Neural cell (in vitro differentiated cells): ENCODE data around the gene CDT1. TPM values are rescaled to one million over a fixed set of nuclear protein-coding genes. Genes with fewer than 3 reads are reported as not detected.

ENCODE experiments used
- H2AFZ ChIP-seq: fragments of 200-600, 300-800 bp; sonication (generic), shearing (Covaris generic); 2 replicates; pipeline ENCODE4 v1.6.0; 2014; ENCODE audit warnings: low read depth, mild to moderate bottlenecking, antibody characterized with exemption, low read length, moderate library complexity
- H3F3A ChIP-seq: fragments of 200-600 bp; shearing (Covaris generic); 2 replicates; pipeline ENCODE4 v1.6.1; 2016; ENCODE audit warnings: mild to moderate bottlenecking, moderate library complexity, mixed read lengths, antibody characterized with exemption, low read length; ENCODE audit not compliant: insufficient read depth, poor library complexity, severe bottlenecking
- H3K27ac ChIP-seq: fragments of 200-600, 300-800 bp; sonication (generic), shearing (Covaris generic); 2 replicates; pipeline ENCODE4 v1.5.1; 2014; ENCODE audit warnings: mild to moderate bottlenecking, low read length, moderate library complexity
- H3K27me3 ChIP-seq: fragments of 300-800, 200-600 bp; sonication (generic), shearing (Covaris generic); 2 replicates; pipeline ENCODE4 v1.6.0; 2014; ENCODE audit warnings: mild to moderate bottlenecking, low read depth, low read length, moderate library complexity; ENCODE audit not compliant: insufficient read depth
- H3K36me3 ChIP-seq: fragments of 300-800, 200-600 bp; sonication (generic), shearing (Covaris generic); 2 replicates; pipeline ENCODE4 v1.5.1; 2014; ENCODE audit warnings: mild to moderate bottlenecking, antibody characterized with exemption, low read length, moderate library complexity; ENCODE audit not compliant: insufficient read depth
- H3K4me2 ChIP-seq: fragments of 300-800, 200-600 bp; sonication (generic), shearing (Covaris generic); 2 replicates; pipeline ENCODE4 v1.6.0; 2014; ENCODE audit warnings: mild to moderate bottlenecking, low read length
- H3K4me3 ChIP-seq: fragments of 300-800, 200-600 bp; sonication (generic), shearing (Covaris generic); 2 replicates; pipeline ENCODE4 v1.5.1; 2014; ENCODE audit warnings: mild to moderate bottlenecking, low read length, moderate library complexity
- H3K79me2 ChIP-seq: fragments of 200-600 bp; shearing (Covaris generic); replicated peaks from 2 replicates; pipeline ENCODE4 v1.6.0; 2014; ENCODE audit warnings: mild to moderate bottlenecking, low read length, moderate library complexity; ENCODE audit not compliant: insufficient read depth
- H3K9ac ChIP-seq: fragments of 300-800, 200-600 bp; sonication (generic), shearing (Covaris generic); 2 replicates; pipeline ENCODE4 v1.6.1; 2016; ENCODE audit warnings: mild to moderate bottlenecking, low read length, mixed read lengths
- H3K9me2 ChIP-seq: fragments of 200-600 bp; shearing (Covaris generic); 2 replicates; pipeline ENCODE4 v1.6.1; 2016; ENCODE audit warnings: mild to moderate bottlenecking, low read length, mixed read lengths; ENCODE audit not compliant: insufficient read depth
- H3K9me3 ChIP-seq: fragments of 200-600, 300-800 bp; sonication (generic), shearing (Covaris generic); 2 replicates; pipeline ENCODE4 v1.6.1; 2016; ENCODE audit warnings: mild to moderate bottlenecking, mixed run types, low read length, moderate library complexity, mixed read lengths
- H4K20me1 ChIP-seq: fragments of 200-600 bp; shearing (Covaris generic); 2 replicates; pipeline ENCODE4 v1.6.1; 2016; ENCODE audit warnings: mild to moderate bottlenecking, mixed run types; ENCODE audit not compliant: insufficient read depth
- EP300 ChIP-seq: fragments of 450-650 bp; conservative IDR thresholded peaks from 2 replicates; pipeline ENCODE4 v1.6.1; 2014; ENCODE audit warnings: antibody characterized with exemption, mild to moderate bottlenecking, moderate library complexity; ENCODE audit not compliant: poor library complexity, severe bottlenecking
- EZH2 ChIP-seq: fragments of 200-600, 300-800 bp; shearing (Covaris generic), sonication (generic); IDR thresholded peaks from 2 replicates; pipeline ENCODE4 v1.6.1; 2014; ENCODE audit warnings: antibody characterized with exemption, low read length, borderline replicate concordance, mild to moderate bottlenecking; ENCODE audit not compliant: insufficient read depth, poor library complexity, severe bottlenecking
- MXI1 ChIP-seq: fragments of 450-650 bp; conservative IDR thresholded peaks from 2 replicates; pipeline ENCODE4 v1.6.1; 2014; ENCODE audit warnings: antibody characterized with exemption, mild to moderate bottlenecking; ENCODE audit not compliant: poor library complexity, severe bottlenecking
- POLR2AphosphoS5 ChIP-seq: IDR thresholded peaks from 2 replicates; pipeline ENCODE4 v1.6.1; 2012
- RAD21 ChIP-seq: fragments of 450-650 bp; conservative IDR thresholded peaks from 2 replicates; pipeline ENCODE4 v1.6.1; 2014; ENCODE audit warnings: antibody characterized with exemption, mild to moderate bottlenecking, moderate library complexity
- SMC3 ChIP-seq: fragments of 450-650 bp; conservative IDR thresholded peaks from 2 replicates; pipeline ENCODE4 v1.6.1; 2014; ENCODE audit warnings: antibody characterized with exemption, mild to moderate bottlenecking, moderate library complexity; ENCODE audit not compliant: poor library complexity
- TAF1 ChIP-seq: IDR thresholded peaks from 2 replicates; pipeline ENCODE4 v1.6.1; 2012; ENCODE audit warnings: low read depth
- polyA plus RNA-seq: library from polyadenylated mRNA; depleted of rRNA; stranded (reverse); fragments of >200 nt; gene quantifications from 2 replicates; pipeline ENCODE4 v1.2.3, GENCODE V29; 2014
- TF ChIP-seq, protein P1 (sequence below): IDR thresholded peaks from 2 replicates; pipeline ENCODE4 v1.6.1; 2012; ENCODE audit warnings: borderline replicate concordance
- TF ChIP-seq, protein P2 (sequence below): fragments of 450-650 bp; IDR thresholded peaks from 2 replicates; pipeline ENCODE4 v1.5.1; 2014; ENCODE audit warnings: antibody characterized with exemption, mild to moderate bottlenecking, moderate library complexity; ENCODE audit not compliant: poor library complexity, severe bottlenecking

The CDT1 gene
- polyA plus RNA-seq, 1 donor from 2014 or later = 1.0 TPM

DNA sequence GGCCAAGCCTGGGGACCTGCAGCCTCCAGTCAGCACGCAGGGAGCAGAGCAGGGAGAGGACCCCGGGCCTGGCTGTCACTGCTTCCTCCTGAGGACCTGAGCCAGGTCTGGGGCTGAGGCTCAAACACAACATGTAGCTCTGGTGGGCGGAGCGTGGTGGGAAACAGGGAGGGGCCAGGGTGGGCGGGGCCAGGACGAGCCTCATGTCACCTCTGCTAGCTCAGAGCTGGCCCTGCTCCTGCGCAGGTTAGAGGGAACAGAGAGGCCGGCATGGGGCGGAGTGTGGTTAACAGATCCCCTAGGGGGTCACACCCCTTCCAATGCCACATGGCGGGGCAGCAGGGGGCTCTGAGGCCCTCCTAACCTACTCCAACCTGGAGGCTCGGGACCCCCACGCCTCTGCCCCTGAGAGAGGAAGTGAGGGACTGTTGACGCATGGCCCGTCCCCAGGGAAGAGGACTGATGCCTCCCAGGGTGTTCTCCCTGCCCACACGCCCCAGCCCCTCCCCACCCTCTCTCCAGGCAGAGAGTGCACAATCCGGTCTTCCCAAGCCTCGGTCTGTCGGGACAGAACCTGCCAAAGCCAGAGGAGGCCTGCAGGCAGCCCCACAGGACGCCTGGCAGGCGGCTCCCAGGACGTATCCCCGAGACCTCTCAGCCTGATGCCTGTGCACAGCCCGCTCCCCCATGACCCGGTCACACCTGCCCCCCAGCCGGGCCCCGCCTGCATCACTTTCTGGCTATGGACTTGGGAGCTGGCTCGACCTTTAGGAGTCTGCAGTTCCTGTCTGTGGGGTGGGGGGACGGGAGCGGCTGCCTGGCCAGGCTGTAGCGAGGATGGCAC lies 33.8 kb upstream of the CDT1 start:
- H3K9ac ChIP-seq = no peak overlapping the region

DNA sequence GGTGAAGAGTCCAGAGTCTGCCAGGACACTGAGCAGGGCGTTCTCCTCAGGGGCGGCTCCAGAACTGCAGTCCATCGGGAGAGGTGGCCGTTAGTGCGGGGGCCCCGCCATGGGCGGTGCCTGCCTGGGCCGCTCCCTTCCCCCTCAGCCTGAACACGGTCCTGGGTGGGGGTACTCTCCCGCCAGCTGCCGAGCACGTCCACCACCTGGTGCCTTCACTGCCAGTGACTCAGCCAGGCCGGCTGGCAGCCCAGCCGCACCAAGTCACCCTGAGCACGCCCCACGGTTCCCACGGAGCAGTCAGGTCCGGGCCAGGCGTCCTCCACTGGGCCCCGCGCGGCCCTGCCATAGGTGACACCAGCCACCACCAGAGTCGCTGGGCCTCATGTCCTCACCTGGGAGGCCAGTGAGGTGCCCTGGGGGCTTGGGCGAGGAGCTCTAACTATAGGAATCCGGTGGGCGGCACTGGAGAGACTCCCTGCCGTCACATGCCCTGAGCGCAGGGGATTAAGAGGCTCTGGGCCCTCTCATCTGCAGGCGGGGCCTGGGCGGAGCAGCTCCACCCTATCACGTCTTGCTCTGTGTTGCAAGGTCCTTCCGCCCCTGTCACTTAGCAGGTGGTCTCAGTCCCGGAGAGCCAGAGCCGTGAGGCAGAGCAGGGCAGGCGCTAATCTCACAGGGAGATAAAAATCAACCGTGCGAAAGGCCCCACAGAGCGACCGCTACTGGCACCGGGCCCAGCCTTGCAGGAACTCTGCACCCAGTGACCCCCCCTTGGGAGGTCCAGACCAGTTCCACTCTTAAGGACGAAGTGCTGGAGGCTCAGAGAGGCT lies 32.9 kb upstream of the CDT1 start:
- H3K9me2 ChIP-seq = no peaks in the 10 kb centered on the region
- no peak overlapping the region for H3K9ac ChIP-seq
- H4K20me1 ChIP-seq = no peaks in the 10 kb centered on the region
- no peak overlapping the region for H3K4me3 ChIP-seq
- no peaks in the 10 kb centered on the region for H3K27me3 ChIP-seq
- no peaks in the 10 kb centered on the region for H3F3A ChIP-seq
- no peak for TF ChIP-seq EP300
- TF ChIP-seq EZH2 = no peak
- no peak for TF ChIP-seq SMC3
- no peak for TF ChIP-seq RAD21
- no peak for TF ChIP-seq MXI1
- TF ChIP-seq TAF1 = no peak
- TF ChIP-seq, protein P1, sequence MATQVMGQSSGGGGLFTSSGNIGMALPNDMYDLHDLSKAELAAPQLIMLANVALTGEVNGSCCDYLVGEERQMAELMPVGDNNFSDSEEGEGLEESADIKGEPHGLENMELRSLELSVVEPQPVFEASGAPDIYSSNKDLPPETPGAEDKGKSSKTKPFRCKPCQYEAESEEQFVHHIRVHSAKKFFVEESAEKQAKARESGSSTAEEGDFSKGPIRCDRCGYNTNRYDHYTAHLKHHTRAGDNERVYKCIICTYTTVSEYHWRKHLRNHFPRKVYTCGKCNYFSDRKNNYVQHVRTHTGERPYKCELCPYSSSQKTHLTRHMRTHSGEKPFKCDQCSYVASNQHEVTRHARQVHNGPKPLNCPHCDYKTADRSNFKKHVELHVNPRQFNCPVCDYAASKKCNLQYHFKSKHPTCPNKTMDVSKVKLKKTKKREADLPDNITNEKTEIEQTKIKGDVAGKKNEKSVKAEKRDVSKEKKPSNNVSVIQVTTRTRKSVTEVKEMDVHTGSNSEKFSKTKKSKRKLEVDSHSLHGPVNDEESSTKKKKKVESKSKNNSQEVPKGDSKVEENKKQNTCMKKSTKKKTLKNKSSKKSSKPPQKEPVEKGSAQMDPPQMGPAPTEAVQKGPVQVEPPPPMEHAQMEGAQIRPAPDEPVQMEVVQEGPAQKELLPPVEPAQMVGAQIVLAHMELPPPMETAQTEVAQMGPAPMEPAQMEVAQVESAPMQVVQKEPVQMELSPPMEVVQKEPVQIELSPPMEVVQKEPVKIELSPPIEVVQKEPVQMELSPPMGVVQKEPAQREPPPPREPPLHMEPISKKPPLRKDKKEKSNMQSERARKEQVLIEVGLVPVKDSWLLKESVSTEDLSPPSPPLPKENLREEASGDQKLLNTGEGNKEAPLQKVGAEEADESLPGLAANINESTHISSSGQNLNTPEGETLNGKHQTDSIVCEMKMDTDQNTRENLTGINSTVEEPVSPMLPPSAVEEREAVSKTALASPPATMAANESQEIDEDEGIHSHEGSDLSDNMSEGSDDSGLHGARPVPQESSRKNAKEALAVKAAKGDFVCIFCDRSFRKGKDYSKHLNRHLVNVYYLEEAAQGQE = no peak
- TF ChIP-seq, protein P2, sequence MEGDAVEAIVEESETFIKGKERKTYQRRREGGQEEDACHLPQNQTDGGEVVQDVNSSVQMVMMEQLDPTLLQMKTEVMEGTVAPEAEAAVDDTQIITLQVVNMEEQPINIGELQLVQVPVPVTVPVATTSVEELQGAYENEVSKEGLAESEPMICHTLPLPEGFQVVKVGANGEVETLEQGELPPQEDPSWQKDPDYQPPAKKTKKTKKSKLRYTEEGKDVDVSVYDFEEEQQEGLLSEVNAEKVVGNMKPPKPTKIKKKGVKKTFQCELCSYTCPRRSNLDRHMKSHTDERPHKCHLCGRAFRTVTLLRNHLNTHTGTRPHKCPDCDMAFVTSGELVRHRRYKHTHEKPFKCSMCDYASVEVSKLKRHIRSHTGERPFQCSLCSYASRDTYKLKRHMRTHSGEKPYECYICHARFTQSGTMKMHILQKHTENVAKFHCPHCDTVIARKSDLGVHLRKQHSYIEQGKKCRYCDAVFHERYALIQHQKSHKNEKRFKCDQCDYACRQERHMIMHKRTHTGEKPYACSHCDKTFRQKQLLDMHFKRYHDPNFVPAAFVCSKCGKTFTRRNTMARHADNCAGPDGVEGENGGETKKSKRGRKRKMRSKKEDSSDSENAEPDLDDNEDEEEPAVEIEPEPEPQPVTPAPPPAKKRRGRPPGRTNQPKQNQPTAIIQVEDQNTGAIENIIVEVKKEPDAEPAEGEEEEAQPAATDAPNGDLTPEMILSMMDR = no peak
- no peak for TF ChIP-seq POLR2AphosphoS5
- no peaks in the 10 kb centered on the region for H3K9me3 ChIP-seq
- H3K79me2 ChIP-seq = no peaks in the 10 kb centered on the region
- H3K36me3 ChIP-seq = no peaks in the 10 kb centered on the region
- no peak overlapping the region for H2AFZ ChIP-seq
- no peak overlapping the region for H3K27ac ChIP-seq
- H3K4me2 ChIP-seq = no peak overlapping the region

More for the DNA sequence above, 33.8 kb upstream of the CDT1 start:
- no peaks in the 10 kb centered on the region for H3F3A ChIP-seq
- H2AFZ ChIP-seq = no peak overlapping the region
- no peaks in the 10 kb centered on the region for H3K36me3 ChIP-seq
- H3K4me2 ChIP-seq = no peak overlapping the region
- no peaks in the 10 kb centered on the region for H3K27me3 ChIP-seq
- H4K20me1 ChIP-seq = no peaks in the 10 kb centered on the region
- no peaks in the 10 kb centered on the region for H3K79me2 ChIP-seq
- H3K27ac ChIP-seq = no peak overlapping the region
- H3K4me3 ChIP-seq = no peak overlapping the region
- no peak for TF ChIP-seq EP300
- TF ChIP-seq TAF1 = no peak
- TF ChIP-seq EZH2 = no peak
- no peak for TF ChIP-seq RAD21
- TF ChIP-seq, protein P1 = no peak
- no peak for TF ChIP-seq MXI1
- no peak for TF ChIP-seq SMC3
- no peaks in the 10 kb centered on the region for H3K9me3 ChIP-seq
- H3K9me2 ChIP-seq = no peaks in the 10 kb centered on the region
